Keratinocyte (primary cell): Measurements from ENCODE around the gene ZMYM1.

Source experiments
- CTCF ChIP-seq, 3 experiments: IDR thresholded peaks in 1 of 3; conservative IDR thresholded peaks in 1 of 3; optimal IDR thresholded peaks in 1 of 3; 2 replicates in 2 of 3; 3 replicates in 1 of 3; pipeline versions ENCODE3 to v1.5.1; 2011; ENCODE audit warnings: low read length in 3 of 3, mild to moderate bottlenecking in 3 of 3, moderate library complexity in 2 of 3, control low read depth in 1 of 3, inconsistent platforms in 1 of 3; ENCODE audit not compliant: insufficient read depth in 2 of 3; ENCODE audit errors: extremely low read depth in 1 of 3
- EZH2 ChIP-seq: IDR thresholded peaks from one replicate; pipeline ENCODE4 v1.6.1; 2012; ENCODE audit warnings: inconsistent platforms, mild to moderate bottlenecking, low read length, moderate library complexity

DNA sequence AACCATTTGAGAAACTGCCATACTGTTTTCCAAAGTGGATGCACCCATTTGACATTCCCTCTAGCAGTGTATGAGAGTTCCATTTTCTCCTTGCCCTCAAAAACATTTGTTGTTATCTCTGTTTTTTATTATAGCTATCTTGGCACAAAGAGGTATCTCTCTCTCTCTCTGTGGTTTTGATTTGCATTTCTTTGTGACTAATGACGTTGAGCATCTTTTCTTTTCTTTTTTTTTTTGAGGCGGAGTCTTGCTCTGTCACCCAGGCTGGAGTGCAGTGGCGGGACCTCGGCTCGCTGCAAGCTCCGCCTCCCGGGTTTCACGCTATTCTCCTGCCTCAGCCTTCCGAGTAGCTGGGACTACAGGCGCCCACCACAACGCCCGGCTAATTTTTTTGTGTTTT lies 30.1 kb upstream of the ZMYM1 start:
- TF ChIP-seq CTCF (optimal IDR thresholded peaks at IDR 0.05 in 1 of 3, IDR thresholded peaks at IDR 0.05 in 1 of 3, conservative IDR thresholded peaks at IDR 0.05 in 1 of 3; ENCODE audit: extremely low read depth in 1 of 3, insufficient read depth in 2 of 3, low read length in 3 of 3) (no peak), EZH2 (no peak)
